HL-60 (cell line): ENCODE measurements around the gene SPTBN1.

Experiments
- DNase-seq, 2 experiments: peaks; one replicate each; pipeline ENCODE4 v3.0.0-alpha.2; 2010 to 2020; ENCODE audit warnings: low read depth in 1 of 2, low spot score in 1 of 2
- H3K27ac ChIP-seq: fragments of 250-450 bp; sonication (Bioruptor Pico); replicated peaks from 2 replicates; pipeline ENCODE4 v1.5.1; 2020; ENCODE audit warnings: mild to moderate bottlenecking, moderate library complexity
- H3K27me3 ChIP-seq: fragments of 250-450 bp; sonication (Bioruptor Pico); 2 replicates; pipeline ENCODE4 v1.5.1; 2021; ENCODE audit warnings: mild to moderate bottlenecking, moderate library complexity; ENCODE audit not compliant: insufficient read depth, poor library complexity, severe bottlenecking
- H3K4me3 ChIP-seq: replicated peaks from 2 replicates; pipeline ENCODE4 v1.5.1; 2011; ENCODE audit warnings: mild to moderate bottlenecking, control low read depth, low read length; ENCODE audit not compliant: insufficient read depth
- CTCF ChIP-seq: IDR thresholded peaks from one replicate; pipeline ENCODE4 v1.5.1; 2011; ENCODE audit warnings: low read length, control low read depth, inconsistent platforms; ENCODE audit not compliant: insufficient read depth
- GABPA ChIP-seq: IDR thresholded peaks from 2 replicates; pipeline ENCODE4 v1.6.1; 2012; ENCODE audit warnings: low read depth
- POLR2AphosphoS5 ChIP-seq: IDR thresholded peaks from 2 replicates; pipeline ENCODE4 v1.6.1; 2012; ENCODE audit warnings: low read depth
- REST ChIP-seq: IDR thresholded peaks from 2 replicates; pipeline ENCODE4 v1.6.1; 2012; ENCODE audit warnings: low read depth; ENCODE audit not compliant: insufficient replicate concordance
- SPI1 ChIP-seq: IDR thresholded peaks from 2 replicates; pipeline ENCODE4 v1.6.1; 2012; ENCODE audit warnings: low read depth, mild to moderate bottlenecking, borderline replicate concordance

Gene SPTBN1

GRCh38 chr2:54655046-54655809 lies 199.1 kb downstream of the SPTBN1 start:
- TF ChIP-seq GABPA (no peak), REST (no peak), SPI1 (no peak), POLR2AphosphoS5 (no peak), CTCF (no peak)
- Histone ChIP-seq H3K4me3 (no peak overlapping the region), H3K27me3 (no peaks in the 10 kb centered on the region), H3K27ac (no peak overlapping the region)
- no peak for DNase-seq

GRCh38 chr2:54656863-54657262 lies 200.7 kb downstream of the SPTBN1 start:
- H3K27me3 ChIP-seq, result no peaks in the 10 kb centered on the region
- H3K27ac ChIP-seq, result no peak overlapping the region
- no peak for TF ChIP-seq SPI1
- TF ChIP-seq POLR2AphosphoS5, result no peak
- no peak for TF ChIP-seq GABPA
- TF ChIP-seq REST, result no peak
- TF ChIP-seq CTCF, result no peak
- DNase-seq, result no peak
- H3K4me3 ChIP-seq, result no peak overlapping the region

GRCh38 chr2:54657664-54658083 lies 201.5 kb downstream of the SPTBN1 start:
- no peak overlapping the region for H3K27ac ChIP-seq
- no peak for TF ChIP-seq REST
- peak; percentile 50 for TF ChIP-seq CTCF
- no peaks in the 10 kb centered on the region for H3K27me3 ChIP-seq
- peak; percentile 28 to 34 for DNase-seq
- no peak overlapping the region for H3K4me3 ChIP-seq
